Activated CD8-positive, alpha-beta memory T cell treated with anti-CD3 and anti-CD28 coated beads, Interleukin-2, amount 50 U/mL, for 24 hours (primary cell): ENCODE results near the gene RNF138.
"Not testable (repeated sequence)": the region's sequence is repeated elsewhere in the genome, so short reads cannot be mapped to it uniquely, and the experiment has no call there.

ENCODE experiments used
- DNase-seq: peaks from one replicate; pipeline ENCODE4 v3.0.0-alpha.2; 2020; ENCODE audit errors: extremely low read depth

Gene RNF138

DNA sequence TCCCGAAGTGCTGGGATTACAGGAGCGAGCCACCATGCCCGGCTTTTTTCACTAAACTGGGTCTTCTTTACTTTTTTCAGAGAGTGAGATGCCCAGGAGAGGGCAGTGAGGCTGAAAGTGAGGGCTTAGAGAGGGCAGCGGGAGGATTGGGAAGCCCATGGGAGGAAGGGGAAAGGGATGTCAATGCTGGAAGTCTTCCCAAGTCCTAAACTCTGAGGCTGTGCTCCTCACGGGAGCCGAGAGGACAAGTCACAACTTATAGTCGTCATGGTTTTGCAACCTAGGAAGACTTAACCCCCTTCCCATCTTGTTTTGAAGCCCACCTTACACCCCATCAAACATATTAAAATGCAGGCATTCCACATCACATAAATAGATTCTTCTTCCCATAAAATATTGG, 83.0 kb downstream of the RNF138 start:
- no peak for DNase-seq

- DNase-seq: no peak
Observed at GRCh38 chr18:32175265-32175664, 83.6 kb downstream of the RNF138 start.

- not testable (repeated sequence) for DNase-seq
Observed at GRCh38 chr18:32176745-32177144, 85.1 kb downstream of the RNF138 start.

DNA sequence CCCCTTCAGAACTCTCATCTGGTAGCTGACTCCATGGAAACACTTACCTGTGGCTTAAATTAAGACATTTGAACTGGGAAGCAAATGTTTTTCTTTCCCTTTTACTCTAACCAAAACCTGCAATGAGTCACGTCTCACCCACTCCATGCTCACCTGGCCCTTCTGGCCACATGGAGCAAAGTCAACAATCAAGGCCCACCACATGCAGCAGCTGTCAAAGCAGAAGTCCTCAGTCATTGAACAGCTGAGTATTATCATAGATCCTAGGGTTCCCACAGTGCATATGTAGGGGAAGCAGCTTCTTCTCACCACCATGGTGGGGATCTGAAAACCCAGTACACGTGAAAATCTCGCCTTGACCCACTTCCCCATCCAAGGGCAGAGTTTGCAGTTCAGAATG, 85.9 kb downstream of the RNF138 start:
- no peak for DNase-seq
